Measurements from ENCODE around the gene KANK2. TPM values are rescaled to one million over a fixed set of nuclear protein-coding genes. Genes with fewer than 3 reads are reported as not detected.

Gene KANK2
- total RNA-seq, 4 donors from 2014 or later, result 177 to 241 (median 222) TPM

- Histone ChIP-seq H3K27me3 (no peaks in the 10 kb centered on the region), H3K36me3 (peaks cover 22 to 40% of the 10 kb centered on the region in 2 donors), H3K4me1 (peaks cover 0 to 5% of the 10 kb centered on the region in 2 donors), H3K27ac (no peak overlapping the region), H3K4me3 (replicated peaks in 1 of 3) (no peak overlapping the region), H3K9me3 (no peaks in the 10 kb centered on the region)
- TF ChIP-seq POLR2A (IDR thresholded peaks at IDR 0.05) (no peak), CTCF (IDR thresholded peaks at IDR 0.05) (no peak)
- intact Hi-C loops (cut with DNase I), result no loop called here
- no peak for DNase-seq
- 98 to 99% methylated on average over 6 of the region's 6 CpGs for WGBS, 2 donors
Observed at GRCh38 chr19:11238781-11239376, 41.5 kb upstream of the KANK2 start.

GRCh38 chr19:11238041-11238440, 40.7 kb upstream of the KANK2 start:
- Histone ChIP-seq H3K27me3 (no peaks in the 10 kb centered on the region), H3K27ac (no peak overlapping the region), H3K4me1 (no peaks in the 10 kb centered on the region), H3K4me3 (replicated peaks in 1 of 3) (no peak overlapping the region), H3K36me3 (peaks cover 23 to 45% of the 10 kb centered on the region in 2 donors), H3K9me3 (no peaks in the 10 kb centered on the region)
- TF ChIP-seq CTCF (IDR thresholded peaks at IDR 0.05) (no peak), POLR2A (IDR thresholded peaks at IDR 0.05) (no peak)
- no peak for DNase-seq
- intact Hi-C loops (cut with DNase I), result no loop called here
- WGBS, 2 donors, result 90 to 95% methylated on average over 10 to 11 of the region's 11 CpGs

GRCh38 chr19:11237321-11237720, 40.0 kb upstream of the KANK2 start:
- Histone ChIP-seq H3K36me3 (peaks cover 30 to 45% of the 10 kb centered on the region in 2 donors), H3K9me3 (no peaks in the 10 kb centered on the region), H3K4me1 (no peaks in the 10 kb centered on the region), H3K27ac (no peak overlapping the region), H3K4me3 (replicated peaks in 1 of 3) (no peak overlapping the region), H3K27me3 (no peaks in the 10 kb centered on the region)
- WGBS, 2 donors, result 79 to 82% methylated on average over 5 to 15 of the region's 15 CpGs
- intact Hi-C loops (cut with DNase I), result no loop called here
- DNase-seq, result no peak
- TF ChIP-seq CTCF (IDR thresholded peaks at IDR 0.05) (no peak), POLR2A (IDR thresholded peaks at IDR 0.05) (no peak)

- no peaks in the 10 kb centered on the region for H3K4me1 ChIP-seq
- intact Hi-C loops (cut with DNase I), result no loop called here
- H3K4me3 ChIP-seq (replicated peaks in 1 of 3), result no peak overlapping the region
- no peak overlapping the region for H3K27ac ChIP-seq
- no peaks in the 10 kb centered on the region for H3K9me3 ChIP-seq
- 91 to 93% methylated on average over 20 to 30 of the region's 31 CpGs for WGBS, 2 donors
- DNase-seq, result no peak
- H3K36me3 ChIP-seq, result peaks cover 37 to 45% of the 10 kb centered on the region in 2 donors
- no peak for TF ChIP-seq POLR2A (IDR thresholded peaks at IDR 0.05)
- TF ChIP-seq CTCF (IDR thresholded peaks at IDR 0.05), result no peak
- no peaks in the 10 kb centered on the region for H3K27me3 ChIP-seq
Observed at GRCh38 chr19:11236324-11237301, 39.3 kb upstream of the KANK2 start.

All from thyroid gland (tissue), 4 donors.